NK-92 (cell line): ENCODE data around the gene PDIA5.
"Not testable (repeated sequence)": the region's sequence is repeated elsewhere in the genome, so short reads cannot be mapped to it uniquely, and the experiment has no call there.

Experiments used
- DNase-seq: peaks from one replicate; lab custom pipeline; 2025; ENCODE audit not compliant: unreplicated experiment; lab: John Stamatoyannopoulos, UW

The PDIA5 gene

DNA sequence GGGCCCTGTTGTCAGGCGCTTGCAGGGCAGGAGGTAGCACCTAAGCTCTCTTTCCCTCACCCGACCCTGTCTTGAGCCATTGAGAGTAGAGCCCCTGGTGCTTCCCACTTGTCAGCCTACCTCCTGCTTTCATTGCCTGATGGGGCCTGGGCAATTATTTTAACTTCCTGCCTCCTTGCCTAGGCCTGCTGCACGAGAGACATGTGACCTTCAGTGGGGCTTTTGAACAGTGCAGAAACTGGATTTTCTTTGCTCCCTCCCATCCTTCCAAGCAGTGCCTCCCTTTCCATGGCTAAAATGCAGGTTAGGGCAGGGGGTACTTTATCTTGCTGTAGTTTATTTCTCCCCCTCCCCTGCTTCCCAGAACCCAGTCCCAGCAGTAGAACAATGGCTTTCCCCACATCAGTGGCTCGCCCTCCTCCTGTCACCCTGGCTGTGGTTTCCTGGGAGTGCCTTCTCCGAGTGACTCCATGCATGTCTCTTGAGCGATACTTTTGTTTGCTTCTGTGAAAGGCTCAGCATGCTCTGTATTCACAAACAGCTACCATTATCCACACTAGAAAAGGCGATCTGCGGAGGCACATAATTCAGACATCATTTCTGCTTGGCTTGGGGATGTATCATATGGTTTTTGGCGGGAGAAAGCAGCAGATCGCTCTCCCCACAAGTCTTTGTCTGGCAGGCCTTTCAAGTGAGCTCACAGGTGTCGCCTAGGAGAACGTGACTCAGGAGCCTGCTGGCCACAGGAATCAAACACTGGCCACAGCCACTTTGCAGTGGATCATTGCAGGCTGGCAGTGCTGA, 24.1 kb downstream of the PDIA5 start:
- DNase-seq = no peak

DNA sequence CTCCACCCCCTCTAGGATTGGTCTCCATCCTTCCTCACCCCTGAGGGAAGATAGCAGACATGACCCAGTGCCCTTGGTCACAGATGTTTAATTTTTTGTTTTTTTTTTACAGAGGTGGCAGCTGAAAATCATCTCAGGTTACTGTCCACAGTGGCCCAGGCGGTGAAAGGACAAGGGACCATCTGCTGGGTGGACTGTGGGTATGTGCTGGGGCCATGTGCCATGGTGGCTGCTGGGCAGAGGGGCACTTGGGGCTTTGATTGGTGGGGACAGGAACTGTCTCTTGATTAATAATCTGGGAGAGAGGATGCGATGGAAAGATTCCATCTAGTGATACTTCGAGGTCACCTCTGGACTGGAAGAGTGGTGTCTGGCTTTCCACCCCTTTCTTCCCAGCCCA, 25.4 kb downstream of the PDIA5 start:
- DNase-seq = no peak

DNA sequence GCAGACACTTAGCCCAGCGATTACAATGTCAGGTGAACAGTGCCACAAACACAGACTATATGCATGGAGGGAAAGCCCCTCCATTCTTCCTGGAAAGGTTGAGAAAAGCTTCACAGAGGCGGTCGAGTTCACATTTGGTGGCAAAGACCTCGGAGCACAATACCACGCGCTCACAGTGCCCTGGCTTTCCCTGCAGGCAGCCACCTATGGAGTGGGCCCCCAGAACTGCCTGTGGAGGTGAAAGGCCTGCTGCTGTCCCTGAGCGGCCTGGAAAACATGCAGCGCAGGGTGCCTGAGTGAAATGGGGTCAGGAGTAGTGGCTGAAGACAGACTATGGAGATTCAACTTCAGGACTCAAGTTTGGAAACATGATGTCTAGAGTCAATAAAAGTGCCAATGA, 26.9 kb downstream of the PDIA5 start:
- DNase-seq = no peak

DNA sequence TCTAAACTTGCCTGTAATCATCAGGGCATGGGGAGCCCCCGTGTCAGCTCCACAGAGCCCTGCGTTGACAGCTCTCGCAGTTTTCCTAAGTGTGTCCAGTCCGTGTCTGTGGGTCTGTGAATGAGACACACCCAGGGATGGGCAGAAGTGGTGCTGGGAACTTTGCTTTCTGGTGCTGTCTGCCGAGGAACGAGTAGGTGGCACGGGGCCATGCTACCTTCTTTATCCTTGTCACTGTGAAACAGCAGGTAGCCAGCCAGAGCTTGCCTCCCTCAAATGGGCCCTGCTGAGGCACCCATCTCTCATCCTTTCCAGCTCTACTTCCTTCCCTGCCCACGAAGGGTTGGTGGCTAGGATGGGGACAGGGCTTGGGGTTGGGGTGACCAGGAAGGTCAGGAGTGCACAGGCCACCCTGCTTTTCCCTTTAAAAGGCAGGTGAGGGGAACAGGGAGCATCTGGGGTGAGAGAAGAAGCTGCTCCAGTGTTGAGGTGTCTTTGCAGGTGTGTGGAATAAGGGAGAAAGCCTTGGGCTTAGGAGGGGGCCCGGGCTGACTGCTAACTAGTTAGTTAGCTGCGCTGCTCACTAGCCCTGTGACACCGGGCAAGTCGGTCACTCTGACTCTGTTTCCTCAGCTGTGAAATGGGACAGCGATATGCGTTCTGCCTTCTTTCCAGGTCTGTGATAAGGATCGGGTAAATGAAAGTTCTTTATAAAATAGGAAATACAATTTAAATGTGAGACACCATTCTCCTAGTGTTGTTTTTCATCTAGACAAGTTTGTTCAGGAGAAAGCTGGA, 27.9 kb downstream of the PDIA5 start:
- no peak for DNase-seq

DNA sequence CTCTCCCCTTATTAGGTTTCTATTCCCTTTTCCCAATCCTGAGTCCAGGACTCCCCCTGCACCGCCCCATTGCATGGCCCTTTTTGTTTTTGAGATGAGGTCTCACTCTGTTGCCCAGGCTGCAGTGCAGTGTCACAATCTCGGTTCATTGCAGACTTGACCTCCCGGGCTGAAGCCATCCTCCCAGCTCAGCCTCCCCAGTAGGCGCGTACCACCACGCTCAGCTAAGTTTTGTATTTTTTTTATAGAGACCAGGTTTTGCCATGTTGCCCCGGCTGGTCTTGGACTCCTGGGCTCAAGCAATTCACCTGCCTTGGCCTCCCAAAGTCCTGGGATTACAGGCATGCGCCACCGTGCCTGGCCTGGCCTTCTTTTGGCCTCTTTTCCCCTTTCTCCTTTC, 29.3 kb downstream of the PDIA5 start:
- no peak for DNase-seq

DNA sequence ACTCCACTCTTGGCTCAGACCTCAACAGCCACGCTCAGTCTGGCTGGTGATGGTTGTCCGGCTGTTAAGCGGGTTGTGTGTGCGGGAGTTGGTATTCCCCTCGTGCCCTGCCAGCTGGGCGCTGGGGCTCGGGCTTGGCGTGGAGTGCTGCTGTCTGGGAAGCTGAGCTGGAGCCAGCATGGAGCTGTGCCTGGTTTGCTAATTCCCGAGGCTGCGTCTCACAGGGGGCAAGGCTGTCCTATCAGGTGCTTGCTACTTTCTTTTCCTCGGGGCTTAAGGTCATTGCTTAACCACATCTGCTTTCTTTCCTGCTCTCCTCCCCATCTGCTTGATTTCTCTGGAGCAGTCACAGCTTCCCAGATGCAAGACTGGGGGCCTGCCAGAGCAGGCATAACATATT, 29.9 kb downstream of the PDIA5 start:
- no peak for DNase-seq

DNA sequence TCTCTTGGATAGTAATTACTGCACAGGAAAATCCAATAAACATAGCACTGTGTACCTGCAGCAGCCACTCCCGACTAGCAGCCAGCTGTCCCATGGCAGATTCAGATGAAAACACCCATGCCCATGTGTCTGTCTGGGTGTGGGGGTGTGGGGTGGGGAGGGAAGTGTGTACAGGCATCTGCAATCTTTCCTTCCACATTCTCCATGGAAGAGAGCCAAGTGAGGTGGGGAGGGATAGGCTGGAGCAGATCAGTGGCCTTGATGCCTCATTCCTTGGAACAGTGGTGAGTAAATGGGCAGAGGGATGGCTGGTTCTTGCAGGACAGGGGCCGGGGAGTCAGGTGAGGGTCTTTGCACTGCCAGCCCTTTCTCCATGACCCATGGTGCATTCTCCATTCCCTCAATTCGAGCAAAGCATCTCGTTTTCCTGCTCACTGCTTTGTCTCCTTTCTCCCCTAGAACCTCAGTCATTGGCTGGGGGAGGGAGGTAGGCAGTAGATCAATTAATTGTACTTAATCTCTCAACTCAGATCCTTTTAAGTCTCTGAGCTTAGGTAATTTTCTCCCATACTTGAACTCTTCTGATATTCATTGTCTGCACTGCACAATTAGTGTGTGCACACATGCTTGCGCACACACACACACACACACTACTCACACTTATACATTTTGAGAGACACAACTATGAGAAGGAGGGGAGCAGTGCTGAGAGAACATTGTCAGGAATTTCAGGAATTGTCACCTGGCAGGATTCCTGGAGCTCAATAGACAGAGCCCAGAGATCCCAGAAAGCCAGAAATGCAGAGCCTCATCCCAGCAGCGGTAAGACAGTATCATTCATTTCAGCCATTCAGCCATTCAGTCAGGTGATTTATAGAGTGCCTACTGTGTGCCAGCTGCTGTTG, 31.9 kb downstream of the PDIA5 start:
- no peak for DNase-seq

DNA sequence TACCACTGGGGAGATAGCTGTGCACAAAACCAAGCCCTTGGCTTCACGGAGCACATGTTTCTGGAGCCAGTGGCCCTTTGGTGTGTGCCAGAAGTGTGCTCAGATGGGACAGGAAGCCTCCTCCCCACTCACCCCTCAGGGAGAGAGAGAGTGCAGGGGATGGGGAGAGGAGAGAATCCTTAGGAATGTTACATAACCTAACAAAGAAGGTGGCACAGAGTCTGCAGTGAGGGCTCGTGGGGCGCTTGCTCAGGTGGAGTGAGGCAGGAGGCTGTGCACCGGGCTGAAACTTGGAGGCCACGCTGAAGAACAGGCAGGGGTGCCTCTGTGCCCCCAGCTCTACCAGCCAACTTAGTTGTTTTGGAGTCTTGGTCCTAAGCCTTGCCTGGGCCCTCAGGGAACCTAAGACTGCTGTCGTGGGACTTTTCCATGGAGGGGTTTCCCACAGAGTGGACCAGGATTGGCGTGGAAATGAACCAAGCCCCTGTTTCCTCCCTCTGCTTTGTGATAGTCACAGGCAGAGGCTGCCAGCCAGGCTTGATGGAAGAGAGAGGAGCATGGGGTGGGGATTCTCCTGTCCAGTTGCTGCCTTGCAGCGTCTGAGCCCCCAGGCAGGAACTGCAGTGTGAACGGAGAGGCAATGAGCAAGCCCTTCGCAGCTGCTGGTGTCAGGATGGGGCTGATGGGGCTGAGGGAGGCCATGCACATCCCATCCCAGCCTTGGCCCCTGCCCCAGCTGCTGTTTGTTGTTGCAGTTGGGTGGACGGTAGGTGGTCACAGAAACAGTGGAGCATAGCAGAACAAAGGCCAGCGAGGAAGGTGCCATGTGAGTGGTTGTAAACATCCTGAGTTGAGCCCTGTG, 32.7 kb downstream of the PDIA5 start:
- DNase-seq = no peak

DNA sequence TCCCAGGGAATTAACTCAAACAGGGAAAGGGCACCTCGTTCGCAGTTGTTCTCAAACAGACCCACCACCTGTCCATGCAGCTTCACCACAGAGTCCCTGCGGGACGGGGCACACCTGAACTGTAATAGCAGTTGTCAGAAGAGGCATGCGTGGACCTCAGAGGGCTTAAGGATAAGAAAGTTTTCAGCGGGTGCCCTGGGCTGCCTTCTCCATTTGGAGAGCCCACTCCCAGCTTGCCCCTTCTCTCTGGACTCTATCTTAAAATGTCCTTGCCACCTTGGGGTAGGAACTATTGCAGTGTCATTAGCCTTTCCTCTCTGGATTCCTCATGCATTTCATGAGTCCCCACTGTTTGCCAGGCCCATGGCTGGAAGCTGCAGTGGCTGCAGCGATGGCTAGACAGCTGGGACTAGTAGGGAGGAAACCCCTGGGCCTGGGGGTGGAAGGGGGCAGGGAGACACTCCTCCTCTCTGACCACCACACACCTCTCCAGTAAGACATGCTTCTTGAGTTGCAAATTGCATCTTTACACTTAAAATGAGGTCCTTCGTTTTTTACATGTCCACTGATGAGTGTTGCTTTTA, 33.5 kb downstream of the PDIA5 start:
- DNase-seq = no peak

DNA sequence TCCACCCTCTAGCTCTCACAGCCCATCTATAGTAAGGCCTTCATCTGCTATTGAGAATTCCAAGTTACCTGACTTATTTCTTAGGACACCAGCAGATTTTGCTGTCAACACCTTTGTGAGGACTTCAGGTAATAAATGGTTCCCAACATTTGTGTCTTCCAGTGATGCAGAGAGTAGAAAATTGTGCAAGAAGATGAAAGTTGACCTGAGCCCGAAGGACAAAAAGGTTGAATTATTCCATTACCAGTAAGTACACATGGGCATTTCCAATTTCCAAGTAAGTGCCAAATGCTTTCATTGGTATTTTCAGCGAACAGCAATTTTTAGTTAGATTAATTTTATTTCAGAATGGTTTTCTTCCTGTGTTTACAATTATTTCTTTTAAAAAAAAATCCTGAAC, 35.4 kb downstream of the PDIA5 start:
- DNase-seq = no peak

DNA sequence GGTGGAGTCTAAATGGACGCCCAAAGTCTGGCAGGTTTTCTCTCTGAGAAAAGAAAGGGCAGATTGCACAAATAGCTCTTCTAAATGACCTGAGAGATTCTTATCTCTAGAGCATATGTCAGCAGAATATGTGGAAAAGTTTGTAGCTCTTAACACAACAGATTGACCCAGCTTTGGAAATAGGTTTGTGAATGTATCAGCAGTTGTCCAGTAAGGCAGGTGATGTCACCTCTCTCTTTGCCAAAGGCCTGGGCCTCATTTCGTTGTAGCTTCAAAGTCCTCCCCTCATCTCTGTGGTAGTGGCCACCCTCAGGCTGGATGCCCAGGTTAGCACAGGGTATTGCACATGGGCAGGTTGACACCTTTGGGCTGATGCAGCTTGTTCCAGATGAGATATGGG, 36.0 kb downstream of the PDIA5 start:
- DNase-seq = no peak

DNA sequence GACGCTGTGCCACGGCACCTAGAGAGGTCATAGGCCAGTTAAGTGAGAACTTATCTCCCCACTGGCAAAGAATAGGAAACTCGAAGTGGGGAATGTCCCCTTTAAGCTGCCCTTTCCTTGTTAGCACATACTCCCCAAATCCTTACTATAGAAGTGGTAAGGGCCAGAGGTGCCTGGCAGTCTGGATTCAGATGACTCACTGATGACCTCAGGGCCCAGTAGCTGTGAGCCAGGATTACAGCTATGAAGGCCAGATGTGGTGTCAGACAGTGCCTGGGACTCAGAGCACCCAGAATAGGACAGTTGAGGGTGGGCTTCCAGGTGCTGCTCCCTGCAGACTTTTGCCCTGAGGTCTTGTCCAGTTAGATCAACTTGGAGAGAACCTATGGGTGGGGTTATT, 37.7 kb downstream of the PDIA5 start:
- DNase-seq = no peak

DNA sequence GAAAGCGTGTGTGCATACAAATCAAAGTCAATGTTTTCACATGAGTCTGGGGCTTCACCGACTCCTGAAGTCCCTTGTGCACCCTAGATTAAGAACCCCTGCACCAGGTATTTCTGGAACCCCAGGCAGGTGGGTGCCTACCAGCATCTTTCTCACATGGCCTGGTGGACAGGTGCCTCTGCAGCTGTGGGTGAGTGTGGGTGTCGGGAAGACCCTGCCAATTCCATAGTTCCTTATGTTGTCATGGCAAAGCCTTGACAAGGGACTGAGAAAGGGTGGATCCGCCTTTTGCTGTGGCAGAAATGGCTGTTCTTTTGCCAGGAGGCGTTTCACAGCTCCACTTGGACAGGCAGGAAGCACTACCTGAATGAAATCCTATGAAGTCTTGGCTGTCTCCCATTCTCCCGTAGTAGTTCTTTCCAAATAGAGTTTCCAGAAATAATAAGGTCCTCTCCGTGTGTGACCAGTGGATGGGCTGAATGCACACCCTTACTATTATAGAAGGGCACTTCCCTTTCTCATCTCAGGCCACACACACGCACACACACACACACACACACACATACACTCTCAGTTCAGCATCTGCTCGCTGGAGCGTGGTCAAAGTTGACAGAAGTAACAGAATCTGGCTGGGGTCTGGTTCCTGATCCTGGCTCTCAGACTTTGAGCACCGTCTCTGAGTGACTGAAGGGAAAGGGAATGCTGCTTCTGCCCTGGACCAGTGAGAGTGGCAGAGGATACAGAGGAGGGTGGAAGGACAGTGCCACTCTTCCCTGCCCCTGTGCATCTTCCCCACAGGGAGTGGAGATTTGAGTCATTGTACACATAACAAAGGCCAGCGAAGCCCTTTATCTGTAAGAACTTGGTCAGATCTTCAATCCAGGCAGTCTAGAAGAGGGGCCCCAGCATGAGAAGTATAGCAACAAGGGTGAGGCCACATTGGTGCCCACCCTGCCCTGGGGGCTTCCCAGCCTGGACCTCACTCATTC, 38.7 kb downstream of the PDIA5 start:
- no peak for DNase-seq

DNA sequence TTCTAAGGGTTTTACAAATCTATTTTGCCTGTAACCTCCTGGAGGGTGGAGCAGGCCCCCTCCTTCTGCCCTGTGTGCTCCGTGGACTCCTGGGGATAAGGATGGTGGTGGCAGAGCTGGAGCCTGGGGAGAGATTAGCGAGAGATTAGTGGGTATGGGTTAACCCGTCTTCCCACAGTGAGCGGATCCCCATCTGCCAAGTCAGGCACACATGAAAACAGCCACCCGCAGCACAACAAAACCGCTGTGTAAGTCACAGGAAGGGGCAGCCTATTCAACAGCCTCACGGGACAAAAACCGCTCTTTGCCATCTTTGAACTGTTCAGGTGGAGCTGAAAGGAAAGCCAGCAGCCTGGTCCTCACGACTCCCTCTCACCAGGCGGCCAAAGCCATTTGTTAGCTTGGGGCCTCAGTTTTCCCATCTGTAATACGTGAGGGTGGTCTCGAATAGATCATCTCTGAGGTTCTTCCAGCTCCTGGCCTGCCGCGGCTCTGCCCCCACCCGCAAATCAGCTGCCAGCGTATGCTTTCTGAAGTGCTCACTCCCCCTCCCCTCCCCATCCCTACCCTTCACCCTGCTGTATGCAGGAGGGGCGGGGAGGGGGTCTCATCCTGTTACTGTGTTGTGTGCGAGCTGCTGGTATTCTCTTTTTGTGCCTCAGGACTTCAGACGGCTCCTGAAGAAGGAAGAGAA, 43.6 kb downstream of the PDIA5 start:
- DNase-seq = no peak

DNA sequence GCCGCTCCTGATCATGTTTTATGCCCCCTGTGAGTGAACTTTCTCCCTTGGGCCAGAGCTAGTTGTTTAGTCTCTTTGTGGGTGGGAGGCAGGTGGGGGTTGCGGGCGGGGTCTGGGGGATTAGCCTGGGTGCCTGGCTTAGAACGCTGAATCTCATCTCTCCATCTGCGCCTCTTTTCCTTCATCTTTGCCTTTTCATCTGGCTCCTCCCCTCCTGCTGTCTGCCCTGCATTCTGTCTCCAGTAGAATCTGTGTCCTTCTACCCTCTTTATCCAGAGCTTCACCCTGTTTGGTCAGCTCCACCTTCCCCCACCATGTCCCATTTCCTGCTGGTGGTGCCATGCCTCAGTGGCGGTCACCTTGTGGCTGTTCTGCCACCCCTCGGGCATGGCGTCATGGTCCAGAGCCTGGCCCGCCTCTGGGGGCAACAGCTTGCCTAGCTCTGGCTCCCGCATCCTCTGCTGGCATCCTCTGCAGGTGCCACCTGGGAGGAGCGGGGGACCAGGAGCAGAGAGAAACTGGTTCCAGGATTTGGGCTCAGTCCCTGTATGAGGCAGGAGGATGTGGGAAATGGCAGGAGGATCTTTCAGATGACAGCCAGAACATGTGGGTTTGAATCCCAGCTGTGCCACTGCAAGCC, 44.3 kb downstream of the PDIA5 start:
- no peak for DNase-seq

DNA sequence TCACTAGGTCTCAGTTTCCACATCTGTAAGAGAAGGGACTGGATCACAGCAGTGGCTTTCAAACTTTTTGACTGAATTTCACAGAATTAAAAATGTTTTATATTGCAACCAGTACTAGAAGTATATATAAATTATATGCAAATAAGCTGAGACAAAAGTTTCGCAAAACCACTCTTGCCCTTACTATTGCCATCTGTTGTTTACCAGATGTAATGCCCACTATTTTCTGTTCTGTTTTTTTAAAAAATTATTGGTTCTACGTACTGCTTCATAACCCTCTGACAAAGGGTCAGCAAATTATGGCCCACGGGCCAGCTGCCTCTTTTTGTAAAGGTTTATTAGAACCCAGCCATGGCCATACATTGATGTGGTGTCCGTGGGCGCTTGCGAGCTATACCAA, 44.8 kb downstream of the PDIA5 start:
- DNase-seq = no peak

DNA sequence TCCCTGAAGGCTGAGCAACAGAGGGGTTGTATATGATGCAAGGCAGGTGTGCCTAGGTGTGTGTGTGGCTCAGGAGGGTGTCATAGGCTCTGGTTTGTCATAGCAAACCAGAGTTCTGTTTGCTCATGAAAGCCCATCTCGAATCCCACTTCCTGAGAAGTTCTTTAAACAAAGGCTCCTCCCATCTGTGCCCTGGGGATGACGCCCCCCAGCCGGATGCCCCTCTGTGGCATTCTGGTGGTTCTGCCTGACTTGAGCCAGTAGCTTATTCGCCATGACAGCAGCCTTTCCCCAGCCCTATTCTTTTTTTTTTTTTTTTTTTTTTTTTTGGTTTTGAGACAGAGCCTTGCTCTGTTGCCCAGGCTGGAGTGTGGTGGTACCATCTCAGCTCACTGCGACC, 45.4 kb downstream of the PDIA5 start:
- no peak for DNase-seq

DNA sequence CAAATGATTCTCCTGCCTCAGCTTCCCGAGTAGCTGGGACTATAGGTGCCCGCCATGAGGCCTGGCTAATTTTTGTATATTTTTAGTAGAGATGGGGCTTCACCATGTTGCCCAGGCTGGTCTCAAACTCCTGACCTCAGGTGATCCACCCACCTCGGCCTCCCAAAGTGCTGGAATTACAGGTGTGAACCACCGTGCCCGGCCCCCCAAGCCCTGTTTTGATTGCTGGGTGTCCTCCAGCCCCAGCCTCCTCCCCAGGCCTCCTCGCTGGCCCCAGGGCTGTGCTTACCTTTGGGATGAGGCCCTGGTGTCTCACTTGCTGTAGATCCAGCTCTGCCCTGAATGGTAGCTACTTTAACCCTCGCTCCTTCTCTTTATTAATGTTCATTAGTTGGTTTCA, 45.8 kb downstream of the PDIA5 start:
- not testable (repeated sequence) for DNase-seq
